NT2/D1 (cell line): ENCODE results near the gene SLC25A33.
"Not testable (repeated sequence)": the region's sequence is repeated elsewhere in the genome, so short reads cannot be mapped to it uniquely, and the experiment has no call there.

Source experiments
- DNase-seq: peaks from one replicate; pipeline ENCODE4 v3.0.0-alpha.2; 2011; ENCODE audit warnings: low read depth, low spot score
- H3K27me3 ChIP-seq: 2 replicates; pipeline ENCODE4 v1.6.0; 2011; ENCODE audit warnings: mild to moderate bottlenecking; ENCODE audit not compliant: insufficient read length, insufficient read depth
- H3K36me3 ChIP-seq: 2 replicates; pipeline ENCODE4 v1.6.1; 2011; ENCODE audit warnings: mild to moderate bottlenecking, low read length, mixed read lengths; ENCODE audit not compliant: insufficient read depth, insufficient read length
- H3K4me1 ChIP-seq: 2 replicates; pipeline ENCODE4 v1.5.1; 2011; ENCODE audit not compliant: insufficient read depth, insufficient read length
- H3K4me3 ChIP-seq: 2 replicates; pipeline ENCODE4 v1.5.1; 2011; ENCODE audit warnings: low read depth; ENCODE audit not compliant: insufficient read length
- H3K9ac ChIP-seq: 2 replicates; pipeline ENCODE4 v1.6.0; 2011; ENCODE audit warnings: low read depth; ENCODE audit not compliant: insufficient read length
- H3K9me3 ChIP-seq: 2 replicates; pipeline ENCODE4 v1.5.1; 2011; ENCODE audit warnings: mild to moderate bottlenecking, low read length; ENCODE audit not compliant: insufficient read depth
- SUZ12 ChIP-seq: IDR thresholded peaks from 2 replicates; pipeline ENCODE4 v1.6.1; 2011; ENCODE audit not compliant: insufficient read length, insufficient read depth; ENCODE audit errors: extremely low read depth
- YY1 ChIP-seq: IDR thresholded peaks from 2 replicates; pipeline ENCODE4 v1.6.1; 2011; ENCODE audit not compliant: insufficient read length, insufficient read depth
- ZNF274 ChIP-seq: IDR thresholded peaks from 2 replicates; pipeline ENCODE4 v1.6.1; 2011; ENCODE audit warnings: mild to moderate bottlenecking, low read depth, low read length

The SLC25A33 gene

GRCh38 chr1:9500756-9501754 is 38.2 kb upstream of the SLC25A33 start:
- Histone ChIP-seq H3K27me3 (peaks cover 2% of the 10 kb centered on the region), H3K9ac (no peak overlapping the region), H3K36me3 (no peaks in the 10 kb centered on the region), H3K4me3 (no peak overlapping the region), H3K9me3 (0 out of 2 replicates have a peak, but pooled peaks cover 5% of the 10 kb centered on the region), H3K4me1 (no peaks in the 10 kb centered on the region)
- TF ChIP-seq YY1 (no peak), ZNF274 (no peak), SUZ12 (no peak)
- DNase-seq, result no peak

- H3K9ac ChIP-seq, result no peak overlapping the region
- H3K9me3 ChIP-seq, result 0 out of 2 replicates have a peak, but pooled peaks cover 5% of the 10 kb centered on the region
- DNase-seq, result no peak
- H3K36me3 ChIP-seq, result no peaks in the 10 kb centered on the region
- no peaks in the 10 kb centered on the region for H3K27me3 ChIP-seq
- H3K4me3 ChIP-seq, result no peak overlapping the region
- no peak for TF ChIP-seq YY1
- TF ChIP-seq ZNF274, result no peak
- TF ChIP-seq SUZ12, result no peak
- no peaks in the 10 kb centered on the region for H3K4me1 ChIP-seq
Measured at GRCh38 chr1:9503001-9503675, 36.1 kb upstream of the SLC25A33 start.

DNA sequence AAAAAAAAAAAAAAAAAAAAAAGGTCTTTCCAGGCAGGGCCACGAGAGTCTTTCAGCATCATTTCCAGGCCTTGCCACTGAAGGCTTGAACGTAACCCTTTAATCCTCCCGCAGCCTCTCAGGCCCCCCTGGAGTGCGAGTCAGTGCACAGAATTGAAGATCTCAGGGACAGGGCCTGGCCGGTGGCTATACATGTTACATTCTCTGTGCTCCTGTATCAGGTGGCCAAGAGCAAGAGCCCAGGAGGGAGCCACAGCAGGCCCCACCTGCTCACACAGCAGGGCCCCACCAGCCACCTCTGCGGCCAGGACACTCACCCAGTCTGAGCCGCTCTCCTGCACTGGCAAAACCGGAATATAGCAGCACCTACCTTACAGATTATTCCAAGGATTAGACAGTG is 34.1 kb upstream of the SLC25A33 start:
- Histone ChIP-seq H3K27me3 (no peaks in the 10 kb centered on the region), H3K4me3 (no peak overlapping the region), H3K4me1 (no peaks in the 10 kb centered on the region), H3K36me3 (no peaks in the 10 kb centered on the region), H3K9me3 (no peaks in the 10 kb centered on the region), H3K9ac (no peak overlapping the region)
- no peak for DNase-seq
- TF ChIP-seq YY1 (no peak), ZNF274 (no peak), SUZ12 (no peak)

DNA sequence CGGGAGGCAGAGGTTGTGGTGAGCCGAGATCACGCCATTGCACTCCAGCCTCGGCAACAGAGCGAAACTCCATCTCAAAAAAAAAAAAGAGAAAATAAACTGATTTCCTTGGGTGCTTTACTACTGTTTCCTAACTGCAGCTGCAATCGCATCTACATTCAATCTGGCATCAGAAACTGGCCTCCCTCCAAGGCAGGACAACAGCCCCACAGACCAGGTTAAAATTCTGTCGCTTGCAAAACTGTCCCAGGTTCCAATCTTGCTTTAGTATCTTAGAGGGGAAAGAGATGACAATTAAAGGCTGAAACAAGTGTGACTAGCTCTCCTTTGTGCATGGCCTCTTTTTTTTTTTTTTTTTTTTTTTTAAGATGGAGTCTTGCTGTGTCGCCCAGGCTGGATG is 32.4 kb upstream of the SLC25A33 start:
- Histone ChIP-seq H3K9me3 (no peaks in the 10 kb centered on the region), H3K27me3 (no peaks in the 10 kb centered on the region)
- no peak for DNase-seq

GRCh38 chr1:9510130-9510529 is 29.1 kb upstream of the SLC25A33 start:
- H3K9me3 ChIP-seq, result no peaks in the 10 kb centered on the region
- no peak overlapping the region for H3K4me3 ChIP-seq
- no peak for DNase-seq
- no peaks in the 10 kb centered on the region for H3K27me3 ChIP-seq
- TF ChIP-seq YY1 (no peak), SUZ12 (no peak), ZNF274 (no peak)
- H3K4me1 ChIP-seq, result no peaks in the 10 kb centered on the region
- H3K36me3 ChIP-seq, result no peaks in the 10 kb centered on the region
- no peak overlapping the region for H3K9ac ChIP-seq

More for the DNA sequence above, 32.4 kb upstream of the SLC25A33 start:
- Histone ChIP-seq H3K4me3 (no peak overlapping the region), H3K4me1 (no peaks in the 10 kb centered on the region), H3K36me3 (no peaks in the 10 kb centered on the region), H3K9ac (no peak overlapping the region)
- TF ChIP-seq ZNF274 (no peak), YY1 (no peak), SUZ12 (no peak)

- H3K4me3 ChIP-seq, H3K9me3 ChIP-seq, DNase-seq, H3K27me3 ChIP-seq, H3K4me1 ChIP-seq, H3K36me3 ChIP-seq, H3K9ac ChIP-seq: not testable (repeated sequence)
Measured at GRCh38 chr1:9515550-9515949, 23.7 kb upstream of the SLC25A33 start.

GRCh38 chr1:9518454-9518998 is 20.7 kb upstream of the SLC25A33 start:
- Histone ChIP-seq H3K36me3 (no peaks in the 10 kb centered on the region), H3K4me3 (no peak overlapping the region), H3K27me3 (no peaks in the 10 kb centered on the region), H3K9ac (no peak overlapping the region), H3K9me3 (no peaks in the 10 kb centered on the region), H3K4me1 (peaks cover 6% of the 10 kb centered on the region)
- DNase-seq, result no peak
- TF ChIP-seq YY1, result no peak
- no peak for TF ChIP-seq SUZ12
- TF ChIP-seq ZNF274, result no peak
